PC-3 (cell line): ENCODE results near the gene KCND3. TPM values are rescaled to one million over a fixed set of nuclear protein-coding genes. Genes with fewer than 3 reads are reported as not detected.

ENCODE experiments used
- ATAC-seq: fragments of 200-7000 bp; cut with Tn5 transposase; 2 replicates; pipeline ENCODE4 v1.9.1; 2020; ENCODE audit warnings: mild to moderate bottlenecking, moderate library complexity
- BruUV-seq: library from RNA; stranded (reverse); fragments of 400-500 nt; replicated peaks from 2 replicates; lab custom pipeline; 2021; lab: Mats Ljungman, UMichigan
- CTCF ChIA-PET: fragments of 300-600 bp; sonication (Branson Sonifier 250); formaldehyde crosslinking; loops from one replicate; lab custom pipeline; 2022; ENCODE audit warnings: antibody characterized with exemption; lab: Charles Lee
- POLR2A ChIA-PET: fragments of 300-600 bp; sonication (Branson Sonifier 250); formaldehyde crosslinking; loops from one replicate; lab custom pipeline; 2022; ENCODE audit warnings: antibody characterized with exemption; ENCODE audit not compliant: unreplicated experiment; lab: Charles Lee
- DNase-seq: peaks from one replicate; pipeline ENCODE4 v3.0.0-alpha.2; 2015
- H2AFZ ChIP-seq: fragments of 300-600 bp; sonication (generic); 2 replicates; pipeline ENCODE4 v1.6.0; 2016; ENCODE audit warnings: antibody characterized with exemption, low read length
- H3F3A ChIP-seq: fragments of 300-600 bp; sonication (generic); one replicate; pipeline ENCODE4 v1.6.0; 2017; ENCODE audit warnings: antibody characterized with exemption, low read length, control low read depth, mild to moderate bottlenecking; ENCODE audit not compliant: unreplicated experiment
- H3K27ac ChIP-seq: fragments of 300-600 bp; sonication (generic); 2 replicates; pipeline ENCODE4 v1.5.1; 2016; ENCODE audit warnings: mild to moderate bottlenecking, low read length
- H3K27me3 ChIP-seq: fragments of 300-600 bp; sonication (generic); 2 replicates; pipeline ENCODE4 v1.6.1; 2016; ENCODE audit warnings: low read length, mixed read lengths
- H3K36me3 ChIP-seq: fragments of 300-600 bp; sonication (generic); 2 replicates; pipeline ENCODE4 v1.6.1; 2016; ENCODE audit warnings: low read depth, mixed run types, low read length, mixed read lengths
- H3K4me1 ChIP-seq: fragments of 300-600 bp; sonication (generic); 2 replicates; pipeline ENCODE4 v1.5.1; 2016; ENCODE audit warnings: low read length; ENCODE audit not compliant: insufficient read depth
- H3K4me2 ChIP-seq: fragments of 300-600 bp; sonication (generic); 2 replicates; pipeline ENCODE4 v1.6.0; 2016; ENCODE audit warnings: low read length
- H3K4me3 ChIP-seq: fragments of 300-600 bp; sonication (generic); 2 replicates; pipeline ENCODE4 v1.5.1; 2016; ENCODE audit warnings: mild to moderate bottlenecking, low read length, mixed read lengths
- H3K79me2 ChIP-seq: fragments of 300-600 bp; sonication (generic); 2 replicates; pipeline ENCODE4 v1.6.1; 2017; ENCODE audit warnings: low read length, mixed read lengths
- H3K9ac ChIP-seq: fragments of 300-600 bp; sonication (generic); 2 replicates; pipeline ENCODE4 v1.6.0; 2016; ENCODE audit warnings: mild to moderate bottlenecking, low read length
- H3K9me2 ChIP-seq: fragments of 300-600 bp; sonication (generic); replicated peaks from 2 replicates; pipeline ENCODE4 v1.6.1; 2016; ENCODE audit warnings: mixed run types, low read length, mixed read lengths
- H3K9me3 ChIP-seq: fragments of 300-600 bp; sonication (generic); 2 replicates; pipeline ENCODE4 v1.6.1; 2016; ENCODE audit warnings: low read length, mixed read lengths
- H4K20me1 ChIP-seq: fragments of 300-600 bp; sonication (generic); 2 replicates; pipeline ENCODE4 v1.6.1; 2016; ENCODE audit warnings: low read length, mixed read lengths
- CTCF ChIP-seq: fragments of 300-600 bp; sonication (generic); conservative IDR thresholded peaks from 2 replicates; pipeline ENCODE4 v1.5.1; 2017; ENCODE audit warnings: antibody characterized with exemption, low read depth, mild to moderate bottlenecking, low read length
- EZH2 ChIP-seq: fragments of 300-600 bp; sonication (generic); IDR thresholded peaks from one replicate; pipeline ENCODE4 v1.6.1; 2017; ENCODE audit warnings: antibody characterized with exemption, mild to moderate bottlenecking, low read length; ENCODE audit not compliant: unreplicated experiment
- EZH2phosphoT487 ChIP-seq: fragments of 300-600 bp; sonication (generic); IDR thresholded peaks from 2 replicates; pipeline ENCODE4 v1.6.1; 2018; ENCODE audit warnings: mild to moderate bottlenecking, antibody characterized with exemption, low read length, borderline replicate concordance
- intact Hi-C: fragments of 100-400 bp; cut with micrococcal nuclease; formaldehyde crosslinking; loops from 2 replicates; pipeline ENCODE4 v1.9.0; 2023
- total RNA-seq: library from RNA; depleted of rRNA; stranded (reverse); fragments of >200 nt; gene quantifications from 2 replicates; pipeline ENCODE4 v1.2.3, GENCODE V29; 2014

Gene KCND3
- total RNA-seq, 1 experiment from 2014 or later, result not detected

- H3K79me2 ChIP-seq, result no peaks in the 10 kb centered on the region
- H3K9me2 ChIP-seq, result no peaks in the 10 kb centered on the region
- intact Hi-C loops, result no loop called here
- no peak for ATAC-seq
- no peak overlapping the region for H3K4me3 ChIP-seq
- no peak overlapping the region for H3K27ac ChIP-seq
- no peaks in the 10 kb centered on the region for H3K9me3 ChIP-seq
- TF ChIP-seq CTCF (no peak), EZH2phosphoT487 (no peak), EZH2 (no peak)
- H3K4me2 ChIP-seq, result no peak overlapping the region
- no peak overlapping the region for H2AFZ ChIP-seq
- DNase-seq, result no peak
- no peak overlapping the region for H3K9ac ChIP-seq
- ChIA-PET POLR2A (no interaction called here), CTCF (no interaction called here)
- no peaks in the 10 kb centered on the region for H3K4me1 ChIP-seq
- peaks cover 52% of the 10 kb centered on the region for H3K27me3 ChIP-seq
- no peaks in the 10 kb centered on the region for H3K36me3 ChIP-seq
- no peaks in the 10 kb centered on the region for H3F3A ChIP-seq
- BruUV-seq, result no TSS peak
- H4K20me1 ChIP-seq, result no peaks in the 10 kb centered on the region
Observed at GRCh38 chr1:111928531-111928930, 60.9 kb downstream of the KCND3 start.

- no peak overlapping the region for H2AFZ ChIP-seq
- BruUV-seq, result no TSS peak
- no peaks in the 10 kb centered on the region for H3K4me1 ChIP-seq
- TF ChIP-seq EZH2phosphoT487, result no peak
- CTCF ChIA-PET, result no interaction called here
- H3K36me3 ChIP-seq, result no peaks in the 10 kb centered on the region
- H3K79me2 ChIP-seq, result no peaks in the 10 kb centered on the region
- H3K9ac ChIP-seq, result no peak overlapping the region
- no peaks in the 10 kb centered on the region for H3K9me2 ChIP-seq
- H3K27ac ChIP-seq, result no peak overlapping the region
- no peak for DNase-seq
- no peak overlapping the region for H3K4me3 ChIP-seq
- ATAC-seq, result no peak
- POLR2A ChIA-PET, result no interaction called here
- H3K27me3 ChIP-seq, result peaks cover 51% of the 10 kb centered on the region
- no peaks in the 10 kb centered on the region for H3F3A ChIP-seq
- H3K9me3 ChIP-seq, result no peaks in the 10 kb centered on the region
- no peaks in the 10 kb centered on the region for H4K20me1 ChIP-seq
- intact Hi-C loops, result no loop called here
- H3K4me2 ChIP-seq, result no peak overlapping the region
Observed at GRCh38 chr1:111927652-111928051, 61.8 kb downstream of the KCND3 start.

- ChIA-PET CTCF (no interaction called here), POLR2A (no interaction called here)
- intact Hi-C loops, result no loop called here
Observed at GRCh38 chr1:111924786-111925185, 64.7 kb downstream of the KCND3 start.

More at GRCh38 chr1:111924786-111925185, 64.7 kb downstream of the KCND3 start:
- no TSS peak for BruUV-seq
- Histone ChIP-seq H3F3A (no peaks in the 10 kb centered on the region), H3K4me1 (no peaks in the 10 kb centered on the region), H4K20me1 (no peaks in the 10 kb centered on the region), H3K9me2 (no peaks in the 10 kb centered on the region), H3K4me2 (no peak overlapping the region), H3K27me3 (peaks cover 53% of the 10 kb centered on the region), H3K79me2 (no peaks in the 10 kb centered on the region), H3K4me3 (no peak overlapping the region), H3K27ac (no peak overlapping the region), H2AFZ (no peak overlapping the region), H3K9me3 (no peaks in the 10 kb centered on the region), H3K36me3 (no peaks in the 10 kb centered on the region), H3K9ac (no peak overlapping the region)
- DNase-seq (no peak), ATAC-seq (no peak)
- TF ChIP-seq EZH2 (no peak), CTCF (no peak), EZH2phosphoT487 (no peak)
